Stimulated activated CD8-positive, alpha-beta memory T cell treated with anti-CD3 and anti-CD28 coated beads, Interleukin-4, amount 100 ng/mL, for 48 hours (primary cell): ENCODE data around the gene PRSS38.

Experiments used
- DNase-seq: peaks from one replicate; pipeline ENCODE4 v3.0.0-alpha.2; 2020

PRSS38 gene

DNA sequence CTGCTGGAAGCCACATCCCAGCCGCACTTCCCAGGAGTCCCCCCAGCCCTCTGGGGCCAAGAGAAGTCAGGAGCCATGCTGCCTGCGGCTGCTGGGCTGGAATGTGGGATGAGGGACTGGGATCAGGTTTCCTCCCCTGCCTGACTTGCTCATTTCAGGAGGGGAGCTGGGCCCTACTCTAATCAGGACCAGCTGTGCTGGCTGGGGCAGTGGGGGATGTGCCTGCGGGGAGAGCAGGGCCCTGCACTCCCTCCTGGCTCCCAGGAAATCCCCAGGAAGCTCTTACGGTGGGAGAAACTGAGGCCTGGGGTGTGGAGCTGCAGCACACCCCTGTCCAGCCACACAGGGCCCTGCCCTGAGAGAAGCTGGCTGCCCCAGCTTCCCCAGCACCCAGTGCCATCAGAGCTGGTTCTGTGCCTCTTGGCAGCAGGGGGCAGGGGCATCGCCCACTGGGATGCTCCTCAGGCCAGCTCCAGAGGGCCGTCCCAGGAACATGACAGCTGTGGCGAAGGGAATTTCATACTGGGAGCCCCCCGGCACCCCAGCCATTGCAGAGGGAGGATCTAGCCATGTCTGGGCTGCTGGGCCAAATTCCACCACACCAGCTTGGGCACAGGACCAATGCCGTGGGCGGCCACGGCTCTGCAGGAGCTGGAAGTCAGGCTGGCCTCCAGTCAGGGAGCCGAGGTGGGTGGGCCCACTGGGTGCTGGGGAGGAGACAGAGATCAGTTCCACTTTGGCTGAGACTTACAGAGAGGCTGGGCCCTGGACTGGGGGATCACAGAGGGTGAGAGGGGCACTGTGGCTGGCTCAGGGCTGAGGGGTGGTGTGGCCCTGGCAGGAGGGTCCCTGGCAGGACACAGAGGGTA lies 21.3 kb upstream of the PRSS38 start:
- peak; percentile 18 for DNase-seq

DNA sequence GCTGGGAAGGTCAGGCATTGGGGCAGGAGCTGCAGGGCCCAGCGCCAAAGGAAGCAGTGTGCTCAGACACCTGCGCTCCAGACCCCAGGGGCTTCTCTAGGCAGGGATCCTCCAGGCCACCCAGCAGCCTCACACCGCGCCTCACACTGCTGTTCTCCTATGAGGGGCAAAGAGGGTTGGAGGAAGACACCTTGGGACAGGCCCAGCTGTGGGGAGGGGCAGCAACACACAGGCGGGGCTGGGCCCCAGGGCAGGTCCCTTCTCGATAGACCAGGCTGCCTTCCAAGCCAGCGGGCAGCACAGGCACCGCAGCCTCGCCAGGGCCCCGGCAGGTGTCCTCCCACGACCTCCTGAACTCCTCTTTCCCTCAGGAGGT lies 20.7 kb upstream of the PRSS38 start:
- DNase-seq: peak; percentile 18

DNA sequence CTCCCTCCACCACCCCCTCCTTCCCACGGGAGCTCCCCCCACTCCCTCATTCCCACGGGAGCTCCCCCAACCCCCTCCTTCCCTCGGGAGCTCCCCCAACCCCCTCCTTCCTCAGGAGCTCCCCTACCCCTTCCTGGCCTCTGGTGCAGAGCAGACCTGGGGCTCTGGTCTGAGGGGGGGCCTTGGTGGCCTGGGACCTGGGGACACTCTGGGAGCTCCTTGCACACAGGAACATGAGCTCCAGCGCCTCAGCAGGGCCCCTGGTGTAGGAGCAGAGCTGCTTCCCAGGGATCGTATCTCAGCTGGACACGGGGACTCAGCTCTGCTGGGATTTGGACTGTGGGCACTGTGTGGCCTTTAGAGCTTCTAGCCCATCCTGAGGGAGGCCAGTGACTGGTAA lies 19.7 kb upstream of the PRSS38 start:
- DNase-seq: no peak

- DNase-seq: no peak
These were observed 19.0 kb upstream of the PRSS38 start for GRCh38 chr1:227796359-227796915.

- DNase-seq: no peak
These were observed 18.3 kb upstream of the PRSS38 start for GRCh38 chr1:227797144-227797543.

- no peak for DNase-seq
These were observed 17.9 kb upstream of the PRSS38 start for GRCh38 chr1:227797625-227798024.

- no peak for DNase-seq
These were observed 17.2 kb upstream of the PRSS38 start for GRCh38 chr1:227798078-227798802.

- DNase-seq: no peak
These were observed 15.7 kb upstream of the PRSS38 start for GRCh38 chr1:227799756-227800155.

DNA sequence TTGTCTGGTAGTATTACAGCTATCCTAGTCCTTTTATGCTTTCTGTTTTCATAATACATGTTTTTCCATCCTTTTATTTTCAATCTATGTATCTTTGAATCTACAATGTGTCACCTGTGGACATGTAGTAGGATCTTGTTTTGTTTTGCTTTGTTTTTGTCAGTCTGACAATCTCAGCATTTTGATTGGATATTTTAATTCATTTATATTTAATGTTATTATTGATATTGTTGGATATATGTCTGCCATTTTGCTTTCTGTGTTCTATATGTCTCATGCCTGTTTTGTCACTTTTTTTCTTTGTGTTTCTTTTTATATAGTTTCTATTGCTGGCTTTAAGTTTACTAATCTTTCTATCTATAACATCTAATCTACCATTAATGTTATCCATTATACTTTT lies 11.5 kb upstream of the PRSS38 start:
- DNase-seq: no peak

- DNase-seq: no peak
These were observed 9.8 kb upstream of the PRSS38 start for GRCh38 chr1:227805606-227806197.

- no peak for DNase-seq
These were observed 6.9 kb upstream of the PRSS38 start for GRCh38 chr1:227808566-227808965.

DNA sequence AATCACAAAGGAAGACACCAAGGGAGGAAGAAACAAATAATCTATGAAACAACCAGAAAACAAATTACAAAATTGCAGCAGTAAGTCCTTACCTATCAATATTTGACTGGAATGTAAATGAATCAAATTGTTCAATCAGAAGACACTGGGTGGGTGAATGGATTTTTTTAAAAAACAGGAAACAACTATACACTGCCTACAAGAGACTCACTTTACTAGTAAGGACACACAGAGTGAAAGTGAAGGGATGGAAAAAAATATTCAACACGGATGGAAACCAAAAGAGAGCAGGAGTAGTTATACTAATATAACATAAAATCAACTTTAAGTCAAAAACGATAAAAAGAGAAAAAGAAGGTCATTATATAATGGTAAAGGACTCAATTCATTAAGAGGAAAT lies 6.4 kb upstream of the PRSS38 start:
- DNase-seq: no peak

DNA sequence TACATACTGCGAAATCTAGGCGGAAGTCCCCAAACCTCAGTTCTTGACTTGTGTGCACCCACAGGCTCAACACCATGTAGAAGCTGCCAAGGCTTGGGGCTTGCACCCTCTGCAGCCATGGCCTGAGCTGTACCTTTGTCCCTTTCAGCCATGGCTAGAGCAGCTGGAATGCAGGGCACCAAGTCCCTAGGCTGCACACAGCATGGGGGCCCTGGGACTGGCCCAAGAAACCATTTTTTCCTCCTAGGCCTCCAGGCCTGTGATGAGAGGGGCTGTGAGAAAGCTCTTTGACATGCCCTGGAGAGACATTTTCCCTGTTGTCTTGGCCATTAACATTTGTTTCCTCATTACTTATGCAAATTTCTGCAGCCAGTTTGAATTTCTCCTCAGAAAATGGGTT lies 1.5 kb upstream of the PRSS38 start:
- DNase-seq: no peak

DNA sequence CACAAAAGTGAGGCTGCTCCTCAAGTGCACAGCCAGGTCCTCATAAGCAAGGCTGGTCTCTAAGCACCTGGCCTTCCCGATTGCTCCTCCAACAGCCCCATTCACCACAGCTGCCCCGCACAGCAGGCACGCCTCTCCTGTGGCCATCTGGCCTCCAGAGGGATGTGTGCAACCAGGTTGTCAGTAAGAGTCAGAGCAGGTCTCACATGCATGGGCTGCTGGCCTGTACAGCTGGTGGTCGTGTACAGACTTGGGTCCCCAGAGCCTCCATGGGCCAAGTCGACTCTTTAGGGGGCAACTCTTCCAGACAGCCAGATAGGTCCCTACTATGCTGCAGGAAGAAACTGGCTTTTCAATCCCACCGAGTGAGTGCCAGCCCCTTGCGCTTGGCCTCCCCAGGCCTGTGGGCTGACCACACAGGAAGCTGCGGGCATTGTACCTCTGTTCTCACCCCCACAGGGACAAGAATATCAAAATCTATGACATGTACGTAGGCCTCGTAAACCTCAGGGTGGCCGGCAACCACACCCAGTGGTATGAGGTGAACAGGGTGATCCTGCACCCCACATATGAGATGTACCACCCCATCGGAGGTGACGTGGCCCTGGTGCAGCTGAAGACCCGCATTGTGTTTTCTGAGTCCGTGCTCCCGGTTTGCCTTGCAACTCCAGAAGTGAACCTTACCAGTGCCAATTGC lies 1.4 kb downstream of the PRSS38 start:
- no peak for DNase-seq

GRCh38 chr1:227823537-227823936 lies 8.1 kb downstream of the PRSS38 start:
- DNase-seq: no peak

DNA sequence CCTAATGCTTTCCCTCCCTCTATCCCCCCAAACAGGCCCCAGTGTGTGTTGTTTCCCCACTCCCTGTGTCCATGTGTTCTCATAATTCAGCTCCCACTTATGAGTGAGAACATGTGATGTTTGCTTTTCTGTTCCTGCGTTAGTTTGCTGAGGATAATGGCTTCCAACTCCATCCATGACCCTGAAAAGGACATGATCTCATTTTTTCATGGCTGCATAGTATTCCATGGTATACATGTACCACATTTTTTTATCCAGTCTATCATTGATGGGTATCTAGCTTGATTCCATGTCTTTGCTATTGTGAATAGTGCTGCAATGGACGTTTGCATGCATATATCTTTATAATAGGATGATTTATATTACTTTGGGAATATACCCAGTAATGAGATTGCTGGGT lies 8.7 kb downstream of the PRSS38 start:
- no peak for DNase-seq

DNA sequence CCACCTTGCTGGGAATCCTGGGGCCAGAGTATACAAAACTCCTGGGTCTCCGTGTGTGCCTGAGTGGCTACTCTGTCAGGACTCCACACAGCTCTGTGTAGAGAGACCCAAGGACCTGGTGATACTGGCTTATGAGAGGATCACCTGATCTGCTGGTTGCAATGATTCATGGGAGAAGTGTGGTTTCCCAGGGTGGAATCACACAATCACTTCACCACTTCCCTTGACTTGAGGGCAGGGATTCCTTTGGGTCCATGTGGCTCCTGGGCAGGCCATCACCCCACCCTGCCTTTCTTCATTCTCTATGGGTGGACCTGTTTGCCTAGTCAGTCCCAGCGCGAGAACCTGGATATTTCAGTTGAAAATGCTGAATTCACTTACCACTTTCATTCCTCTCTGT lies 13.3 kb downstream of the PRSS38 start:
- no peak for DNase-seq

GRCh38 chr1:227838181-227838580 lies 22.7 kb downstream of the PRSS38 start:
- no peak for DNase-seq

GRCh38 chr1:227841096-227841495 lies 25.6 kb downstream of the PRSS38 start:
- DNase-seq: no peak

DNA sequence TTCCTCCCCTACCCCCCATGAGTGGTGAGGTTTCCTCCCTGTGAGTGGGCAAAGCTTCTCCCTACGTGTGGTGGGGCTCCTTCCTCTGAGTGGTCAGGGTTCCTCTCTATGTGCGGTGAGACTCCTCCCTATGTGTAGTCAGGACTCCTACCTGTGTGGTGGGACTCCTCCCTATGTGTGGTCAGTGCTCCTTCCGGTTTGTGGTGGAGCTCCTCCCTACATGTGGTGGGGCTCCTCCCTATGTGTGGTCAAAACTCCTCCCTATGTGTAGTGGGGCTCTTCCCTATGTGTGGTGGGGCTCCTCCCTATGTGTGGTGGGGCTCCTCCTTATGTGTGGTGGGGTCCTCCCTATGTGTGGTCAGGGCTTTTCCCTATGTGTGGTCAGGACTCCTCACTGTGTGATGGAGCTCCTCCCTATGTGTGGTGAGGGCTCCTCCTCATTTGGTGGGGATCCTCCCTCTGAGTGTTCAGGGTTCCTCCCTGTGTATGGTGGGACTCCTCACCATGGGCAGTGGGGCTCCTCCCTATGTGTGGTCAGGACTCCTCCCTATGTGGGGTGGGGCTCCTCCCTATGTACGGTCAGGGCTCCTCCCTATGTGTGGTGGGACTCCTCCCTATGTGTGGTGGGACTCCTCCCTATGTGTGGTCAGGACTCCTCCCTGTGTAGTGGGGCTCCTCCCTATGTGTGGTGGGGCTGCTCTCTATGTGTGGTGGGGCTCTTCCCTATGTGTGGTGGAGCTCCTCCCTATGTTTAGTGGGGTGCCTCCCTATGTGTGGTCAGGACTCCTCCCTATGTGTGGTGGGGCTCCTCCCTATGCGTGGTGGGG lies 29.1 kb downstream of the PRSS38 start:
- no peak for DNase-seq

- no peak for DNase-seq
These were observed 29.6 kb downstream of the PRSS38 start for GRCh38 chr1:227845147-227845458.

DNA sequence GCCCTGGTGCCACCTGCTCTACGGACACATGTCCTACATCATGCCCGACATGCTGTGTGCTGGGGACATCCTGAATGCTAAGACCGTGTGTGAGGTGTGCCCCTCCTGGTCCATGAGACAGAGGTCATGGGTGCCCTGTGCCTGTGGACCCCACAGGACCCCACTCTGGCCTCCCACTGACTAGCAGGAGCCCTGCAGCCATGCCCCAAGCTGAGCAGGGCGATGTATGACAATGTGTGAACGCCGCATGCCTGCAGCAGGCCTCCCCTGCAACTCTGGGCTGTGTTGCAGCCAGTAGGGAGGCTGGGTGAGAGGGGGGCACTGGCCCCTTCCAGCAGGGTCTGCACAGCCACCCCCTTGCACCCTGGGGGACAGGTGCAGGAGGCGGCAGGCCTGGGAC lies 30.0 kb downstream of the PRSS38 start:
- no peak for DNase-seq
